Heart left ventricle (tissue), 16 donors: ENCODE measurements around the gene RBM33. TPM values are rescaled to one million over a fixed set of nuclear protein-coding genes. Genes with fewer than 3 reads are reported as not detected.

Experiments used
- ATAC-seq, 4 donors: fragments of 200-7000 bp; cut with Tn5 transposase; one replicate each; pipeline ENCODE4 v1.9.1; 2020 to 2022; ENCODE audit warnings: moderate library complexity in 4 of 4, mild to moderate bottlenecking in 3 of 4, moderate number of reproducible peaks in 1 of 4
- DNase-seq, 5 donors: peaks; one replicate each; pipeline ENCODE4 v3.0.0-alpha.2; 2020
- H3K27ac ChIP-seq, 12 donors: fragments of 200-600 bp; sonication (generic) in 4 of 12; one replicate each; pipeline versions ENCODE4 v1.5.0 to v1.8.0; 2016 to 2022; ENCODE audit warnings: mild to moderate bottlenecking in 2 of 12
- H3K27me3 ChIP-seq, 9 donors: fragments of 200-600 bp; sonication (generic) in 2 of 9; one replicate each; pipeline versions ENCODE4 v1.5.1 to v1.8.0; 2016 to 2022; ENCODE audit warnings: mild to moderate bottlenecking in 3 of 9
- H3K36me3 ChIP-seq, 9 donors: fragments of 200-600 bp; sonication (generic) in 2 of 9; one replicate each; pipeline versions ENCODE4 v1.5.0 to v1.8.0; 2018 to 2022; ENCODE audit warnings: mild to moderate bottlenecking in 2 of 9
- H3K4me1 ChIP-seq, 12 donors: fragments of 200-600 bp; sonication (generic) in 4 of 12; one replicate each; pipeline versions ENCODE4 v1.5.0 to v1.8.0; 2016 to 2022; ENCODE audit warnings: mild to moderate bottlenecking in 3 of 12
- H3K4me3 ChIP-seq, 12 donors: fragments of 200-600 bp; sonication (generic) in 4 of 12; one replicate each; pipeline versions ENCODE4 v1.5.0 to v1.8.0; 2017 to 2022; ENCODE audit warnings: mild to moderate bottlenecking in 9 of 12, moderate library complexity in 4 of 12
- H3K9me3 ChIP-seq, 12 donors: fragments of 200-600 bp; sonication (generic) in 4 of 12; one replicate each; pipeline versions ENCODE4 v1.5.0 to v1.8.0; 2016 to 2022; ENCODE audit warnings: mild to moderate bottlenecking in 1 of 12
- POLR2A ChIP-seq, 2 donors: fragments of 450-650 bp; IDR thresholded peaks; one replicate each; pipeline ENCODE4 v1.6.1; 2017; ENCODE audit warnings: antibody characterized with exemption in 2 of 2, mild to moderate bottlenecking in 2 of 2, moderate library complexity in 2 of 2
- WGBS, 4 donors: extraction: QIAGEN DNeasy Blood & Tissue Kit in 2 of 4; methylation state at CpG; one replicate each; pipeline versions ENCODE4 v1.1.5 to v1.1.7; 2013 to 2018; 5-methylcytosine and 5-hydroxymethylcytosine counted together
- intact Hi-C, 10 donors: fragments of 100-400 bp; cut with DNase I; formaldehyde crosslinking; loops; one replicate each; pipeline versions ENCODE4 v1.11.1 to v1.14.2; 2022
- polyA plus RNA-seq, 2 donors: library from polyadenylated mRNA; stranded (reverse); fragments of 200-250 nt; gene quantifications; one replicate each; pipeline ENCODE4 v1.2.3, GENCODE V29; 2013
- total RNA-seq, 9 donors: library from RNA; depleted of rRNA in 2 of 9; stranded (reverse); fragments of >200 nt in 2 of 9; fragmentation: NEBNext Ultra II Directional in 3 of 9; extraction: Animal tissue kit (Norgen Biotek cat#: 25700) in 3 of 9; gene quantifications; one replicate each; pipeline versions ENCODE4 v1.1.0 to v1.2.4, GENCODE V29; 2016 to 2023
- TF ChIP-seq, protein P1 (sequence below), 12 donors: fragments of 200-600 bp; sonication (generic) in 4 of 12; IDR thresholded peaks; one replicate each; pipeline versions ENCODE4 v1.5.0 to v1.8.0; 2018 to 2022; ENCODE audit warnings: antibody characterized with exemption in 12 of 12, mild to moderate bottlenecking in 5 of 12
- donor health status: ischemic (EF 13 %, LVEDD 7.1; RV severe dilation, severe dysfunction).
- donor health status: healthy with polysubstance abuse.
- donor health status: DM: no; HTN: yes; CAD: no.
- donor health status: DM: no; HTN: no; CAD: no.
- donor health status: ischemic (EF 25% LVEDD 6.9; RV normal size, moderate dysfunction).
- donor health status: ischemic (EF 25% LVEDD 5.7; RV mildly dilated, moderate dysfunction).
- donor health status: healthy.
- donor health status: DM: yes; HTN: yes; CAD: no.
- donor health status: ischemic (EF 35%, LVEDD 5.7; RV mildly dilated, moderate dysfunction).
- donor health status: nonischemic (EF 11% LVEDD 7.7; RV severe dilation, severe dysfunction).
- donor health status: DM: yes; HTN: yes; CAD: no.
- donor health status: PGD.
- donor health status: ischemic (EF 29% LVEDD 5.4; RV normal size, mild dysfunction).
- donor health status: nonischemic (EF 23%, LVEDD 6.1; RV moderate dilation, normal function).

Gene RBM33
- total and polyA plus RNA-seq, 11 donors: 13.1 to 40.8 (median 30.2) TPM

- H3K36me3 ChIP-seq: peaks cover 0 to 43% (median 32%) of the 10 kb centered on the region in 9 donors
- no peak overlapping the region for H3K4me3 ChIP-seq
- no peaks in the 10 kb centered on the region for H3K27me3 ChIP-seq
- peaks cover 0 to 24% (median 0%) of the 10 kb centered on the region in 12 donors for H3K4me1 ChIP-seq
- H3K27ac ChIP-seq: no peak overlapping the region
- H3K9me3 ChIP-seq: no peaks in the 10 kb centered on the region
- WGBS, 4 donors: 50 to 100% (median 78%) methylated on average over 1 of the region's 1 CpG
- TF ChIP-seq, protein P1, sequence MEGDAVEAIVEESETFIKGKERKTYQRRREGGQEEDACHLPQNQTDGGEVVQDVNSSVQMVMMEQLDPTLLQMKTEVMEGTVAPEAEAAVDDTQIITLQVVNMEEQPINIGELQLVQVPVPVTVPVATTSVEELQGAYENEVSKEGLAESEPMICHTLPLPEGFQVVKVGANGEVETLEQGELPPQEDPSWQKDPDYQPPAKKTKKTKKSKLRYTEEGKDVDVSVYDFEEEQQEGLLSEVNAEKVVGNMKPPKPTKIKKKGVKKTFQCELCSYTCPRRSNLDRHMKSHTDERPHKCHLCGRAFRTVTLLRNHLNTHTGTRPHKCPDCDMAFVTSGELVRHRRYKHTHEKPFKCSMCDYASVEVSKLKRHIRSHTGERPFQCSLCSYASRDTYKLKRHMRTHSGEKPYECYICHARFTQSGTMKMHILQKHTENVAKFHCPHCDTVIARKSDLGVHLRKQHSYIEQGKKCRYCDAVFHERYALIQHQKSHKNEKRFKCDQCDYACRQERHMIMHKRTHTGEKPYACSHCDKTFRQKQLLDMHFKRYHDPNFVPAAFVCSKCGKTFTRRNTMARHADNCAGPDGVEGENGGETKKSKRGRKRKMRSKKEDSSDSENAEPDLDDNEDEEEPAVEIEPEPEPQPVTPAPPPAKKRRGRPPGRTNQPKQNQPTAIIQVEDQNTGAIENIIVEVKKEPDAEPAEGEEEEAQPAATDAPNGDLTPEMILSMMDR (IDR thresholded peaks at IDR 0.05): no peak
- TF ChIP-seq POLR2A (IDR thresholded peaks at IDR 0.05): no peak
- no peak for ATAC-seq
- no peak for DNase-seq
- intact Hi-C loops: no loop called here
Measured at GRCh38 chr7:155698633-155699032, 54.2 kb downstream of the RBM33 start.

DNA sequence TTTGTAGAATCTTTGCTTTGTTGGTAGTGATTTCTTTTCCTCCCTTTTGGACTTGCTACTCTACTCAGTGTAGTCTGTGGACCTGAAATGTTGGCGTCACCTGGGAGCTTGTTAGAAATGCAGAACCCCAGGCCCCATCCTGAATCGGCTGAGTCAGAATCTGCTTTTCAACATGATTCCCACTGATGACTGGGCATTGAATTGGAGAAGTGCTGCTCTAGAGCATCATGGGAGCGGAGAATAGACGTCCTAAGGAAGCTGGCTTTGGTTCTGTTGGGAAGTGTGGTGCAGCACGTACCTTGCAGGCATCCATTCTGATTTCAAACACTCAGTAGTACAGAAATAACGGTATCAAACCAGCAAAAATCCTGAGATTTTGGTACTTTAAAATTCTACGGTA lies 54.7 kb downstream of the RBM33 start:
- Histone ChIP-seq H3K36me3 (peaks cover 0 to 49% (median 37%) of the 10 kb centered on the region in 9 donors), H3K9me3 (no peaks in the 10 kb centered on the region), H3K27me3 (no peaks in the 10 kb centered on the region), H3K4me3 (no peak overlapping the region), H3K27ac (no peak overlapping the region), H3K4me1 (peaks cover 0 to 19% (median 0%) of the 10 kb centered on the region in 12 donors)
- ATAC-seq: no peak
- TF ChIP-seq, protein P1 (IDR thresholded peaks at IDR 0.05): no peak
- no peak for TF ChIP-seq POLR2A (IDR thresholded peaks at IDR 0.05)
- 87 to 94% (median 93%) methylated on average over 7 of the region's 7 CpGs for WGBS, 4 donors
- no peak for DNase-seq
- intact Hi-C loops: no loop called here

- DNase-seq (no peak), ATAC-seq (no peak)
- WGBS, 4 donors: 93 to 98% (median 96%) methylated on average over 6 of the region's 6 CpGs
- TF ChIP-seq, protein P1 (IDR thresholded peaks at IDR 0.05): no peak
- no peak for TF ChIP-seq POLR2A (IDR thresholded peaks at IDR 0.05)
- Histone ChIP-seq H3K36me3 (peaks cover 0 to 63% (median 40%) of the 10 kb centered on the region in 9 donors), H3K27me3 (no peaks in the 10 kb centered on the region), H3K27ac (no peak overlapping the region), H3K4me1 (peaks cover 0 to 9% (median under 1%) of the 10 kb centered on the region in 12 donors), H3K4me3 (no peak overlapping the region), H3K9me3 (no peaks in the 10 kb centered on the region)
- intact Hi-C loops: no loop called here
Measured at GRCh38 chr7:155700847-155701246, 56.4 kb downstream of the RBM33 start.

- Histone ChIP-seq H3K27ac (no peak overlapping the region), H3K4me3 (no peak overlapping the region), H3K4me1 (peaks cover 0 to 10% (median 0%) of the 10 kb centered on the region in 12 donors), H3K9me3 (no peaks in the 10 kb centered on the region), H3K36me3 (peaks cover 0 to 73% (median 47%) of the 10 kb centered on the region in 9 donors), H3K27me3 (no peaks in the 10 kb centered on the region)
- intact Hi-C loops: no loop called here
- ATAC-seq (no peak), DNase-seq (no peak)
- TF ChIP-seq, protein P1 (IDR thresholded peaks at IDR 0.05): no peak
- TF ChIP-seq POLR2A (IDR thresholded peaks at IDR 0.05): no peak
- WGBS, 4 donors: 96 to 99% (median 97%) methylated on average over 3 of the region's 3 CpGs
Measured at GRCh38 chr7:155701972-155702544, 57.6 kb downstream of the RBM33 start.
